Muscle of back (tissue), 11 donors: ENCODE data around the gene STK24. TPM values are rescaled to one million over a fixed set of nuclear protein-coding genes. Genes with fewer than 3 reads are reported as not detected.
"Not testable (repeated sequence)": the region's sequence is repeated elsewhere in the genome, so short reads cannot be mapped to it uniquely, and the experiment has no call there.

Experiments used
- DNase-seq, 3 donors: peaks; one replicate each; pipeline versions ENCODE4 v3.0.0 to v3.0.0-alpha.2; 2013
- polyA plus RNA-seq, 10 donors: library from polyadenylated mRNA; unstranded; fragments of 120-200 nt; gene quantifications; one replicate each; pipeline ENCODE4 v1.2.1, GENCODE V29; 2013; ENCODE audit not compliant: insufficient read length in 10 of 10

Gene STK24
- polyA plus RNA-seq, 10 donors, result 39.5 to 53.2 (median 44.8) TPM

- no peak for DNase-seq
These were observed 8.5 kb upstream of the STK24 start for GRCh38 chr13:98585398-98585754.

GRCh38 chr13:98584668-98585397, 7.9 kb upstream of the STK24 start:
- no peak for DNase-seq

GRCh38 chr13:98582947-98583346, 6.0 kb upstream of the STK24 start:
- DNase-seq, result no peak

GRCh38 chr13:98581971-98582702, 5.2 kb upstream of the STK24 start:
- DNase-seq, result peak in 2 of 3 donors; percentile 51 to 53

GRCh38 chr13:98581381-98581780, 4.5 kb upstream of the STK24 start:
- DNase-seq, result no peak

GRCh38 chr13:98580420-98580819, 3.5 kb upstream of the STK24 start:
- no peak for DNase-seq

- no peak for DNase-seq
These were observed 954 bp upstream of the STK24 start for GRCh38 chr13:98577836-98578285.

GRCh38 chr13:98576200-98576945, 534 bp downstream of the STK24 start:
- DNase-seq, result peak; percentile 22 to 85 (median 53)

- peak in 2 of 3 donors; percentile 17 to 29 for DNase-seq
These were observed 1.1 kb downstream of the STK24 start for GRCh38 chr13:98575904-98576199.

GRCh38 chr13:98575009-98575903, 1.7 kb downstream of the STK24 start:
- peak in 2 of 3 donors; percentile 23 to 68 for DNase-seq

GRCh38 chr13:98571955-98572662, 4.8 kb downstream of the STK24 start:
- DNase-seq, result peak in 2 of 3 donors; percentile 45 to 47

GRCh38 chr13:98570929-98571372, 6.0 kb downstream of the STK24 start:
- no peak for DNase-seq

GRCh38 chr13:98569494-98570367, 7.2 kb downstream of the STK24 start:
- not testable (repeated sequence) for DNase-seq

GRCh38 chr13:98568918-98569317, 8.0 kb downstream of the STK24 start:
- no peak for DNase-seq

- no peak for DNase-seq
These were observed 9.8 kb downstream of the STK24 start for GRCh38 chr13:98567140-98567539.

GRCh38 chr13:98565726-98566565, 11.0 kb downstream of the STK24 start:
- no peak for DNase-seq

- DNase-seq, result no peak
These were observed 12.7 kb downstream of the STK24 start for GRCh38 chr13:98564204-98564603.

- DNase-seq, result no peak
These were observed 13.8 kb downstream of the STK24 start for GRCh38 chr13:98563071-98563470.

GRCh38 chr13:98559169-98559568, 17.7 kb downstream of the STK24 start:
- no peak for DNase-seq
